ENCODE data around the gene PRKAG3. TPM values are rescaled to one million over a fixed set of nuclear protein-coding genes. Genes with fewer than 3 reads are reported as not detected.
"Not testable (repeated sequence)": the region's sequence is repeated elsewhere in the genome, so short reads cannot be mapped to it uniquely, and the experiment has no call there.

PRKAG3 gene
- total and polyA plus RNA-seq, 2 donors from 2014 or later = not detected

GRCh38 chr2:218849721-218850120 is 18.1 kb upstream of the PRKAG3 start:
- FAIRE-seq = no peak
- DNase-seq = no peak

GRCh38 chr2:218846963-218847362 is 15.4 kb upstream of the PRKAG3 start:
- FAIRE-seq; H3K36me3 ChIP-seq (ENCODE audit: control insufficient read depth in 2 of 3, insufficient read depth in 3 of 3, low read length in 3 of 3); H3K27ac ChIP-seq (ENCODE audit: low read depth in 2 of 2, low read length in 2 of 2); intact Hi-C loops (cut with DNase I); H3K9ac ChIP-seq (ENCODE audit: low read length in 3 of 3); H3K9me3 ChIP-seq (ENCODE audit: control insufficient read depth in 2 of 3, insufficient read depth in 1 of 3, low read length in 3 of 3); H3K4me1 ChIP-seq (ENCODE audit: control insufficient read depth in 2 of 3, insufficient read depth in 2 of 3, low read depth in 1 of 3, low read length in 3 of 3); H3K27me3 ChIP-seq (ENCODE audit: control insufficient read depth, insufficient read depth, low read length); H3K4me3 ChIP-seq (ENCODE audit: low read length in 3 of 3): not testable (repeated sequence)
- peak in 1 of 5 donors; percentile 26 for DNase-seq

More at GRCh38 chr2:218849721-218850120, 18.1 kb upstream of the PRKAG3 start:
- H3K9ac ChIP-seq (ENCODE audit: low read length in 3 of 3) = no peak overlapping the region
- H3K4me3 ChIP-seq (ENCODE audit: low read length in 3 of 3) = no peak overlapping the region
- TF ChIP-seq CTCF (IDR thresholded peaks at IDR 0.05; ENCODE audit: borderline replicate concordance, extremely low read depth, insufficient read depth) = no peak
- H3K4me1 ChIP-seq (ENCODE audit: control insufficient read depth in 2 of 3, insufficient read depth in 2 of 3, low read depth in 1 of 3, low read length in 3 of 3) = no peaks in the 10 kb centered on the region
- H3K27me3 ChIP-seq (ENCODE audit: control insufficient read depth, insufficient read depth, low read length) = peaks cover 9% of the 10 kb centered on the region
- H3K36me3 ChIP-seq (ENCODE audit: control insufficient read depth in 2 of 3, insufficient read depth in 3 of 3, low read length in 3 of 3) = no peaks in the 10 kb centered on the region
- H3K9me3 ChIP-seq (ENCODE audit: control insufficient read depth in 2 of 3, insufficient read depth in 1 of 3, low read length in 3 of 3) = no peaks in the 10 kb centered on the region
- H3K27ac ChIP-seq (ENCODE audit: low read depth in 2 of 2, low read length in 2 of 2) = no peak overlapping the region
- intact Hi-C loops (cut with DNase I) = no loop called here

GRCh38 chr2:218844334-218844733 is 12.7 kb upstream of the PRKAG3 start:
- intact Hi-C loops (cut with DNase I); H3K27me3 ChIP-seq (ENCODE audit: control insufficient read depth, insufficient read depth, low read length); FAIRE-seq; DNase-seq; H3K9me3 ChIP-seq (ENCODE audit: control insufficient read depth in 2 of 3, insufficient read depth in 1 of 3, low read length in 3 of 3); H3K36me3 ChIP-seq (ENCODE audit: control insufficient read depth in 2 of 3, insufficient read depth in 3 of 3, low read length in 3 of 3); H3K27ac ChIP-seq (ENCODE audit: low read depth in 2 of 2, low read length in 2 of 2); H3K9ac ChIP-seq (ENCODE audit: low read length in 3 of 3); H3K4me3 ChIP-seq (ENCODE audit: low read length in 3 of 3); H3K4me1 ChIP-seq (ENCODE audit: control insufficient read depth in 2 of 3, insufficient read depth in 2 of 3, low read depth in 1 of 3, low read length in 3 of 3): not testable (repeated sequence)

- intact Hi-C loops (cut with DNase I) = no loop called here
- peaks cover 0 to 5% (median 0%) of the 10 kb centered on the region in 3 donors for H3K9me3 ChIP-seq (ENCODE audit: control insufficient read depth in 2 of 3, insufficient read depth in 1 of 3, low read length in 3 of 3)
- no peaks in the 10 kb centered on the region for H3K36me3 ChIP-seq (ENCODE audit: control insufficient read depth in 2 of 3, insufficient read depth in 3 of 3, low read length in 3 of 3)
- H3K27ac ChIP-seq (ENCODE audit: low read depth in 2 of 2, low read length in 2 of 2) = no peak overlapping the region
- no peak for TF ChIP-seq CTCF (IDR thresholded peaks at IDR 0.05; ENCODE audit: borderline replicate concordance, extremely low read depth, insufficient read depth)
- DNase-seq (no peak), FAIRE-seq (no peak)
- no peaks in the 10 kb centered on the region for H3K27me3 ChIP-seq (ENCODE audit: control insufficient read depth, insufficient read depth, low read length)
- no peak overlapping the region for H3K4me3 ChIP-seq (ENCODE audit: low read length in 3 of 3)
- no peak overlapping the region for H3K9ac ChIP-seq (ENCODE audit: low read length in 3 of 3)
- no peaks in the 10 kb centered on the region for H3K4me1 ChIP-seq (ENCODE audit: control insufficient read depth in 2 of 3, insufficient read depth in 2 of 3, low read depth in 1 of 3, low read length in 3 of 3)
These were observed 8.3 kb upstream of the PRKAG3 start for GRCh38 chr2:218839888-218840287.

GRCh38 chr2:218839430-218839829 is 7.8 kb upstream of the PRKAG3 start:
- DNase-seq = no peak
- Histone ChIP-seq H3K27me3 (ENCODE audit: control insufficient read depth, insufficient read depth, low read length) (no peaks in the 10 kb centered on the region), H3K36me3 (ENCODE audit: control insufficient read depth in 2 of 3, insufficient read depth in 3 of 3, low read length in 3 of 3) (no peaks in the 10 kb centered on the region), H3K4me1 (ENCODE audit: control insufficient read depth in 2 of 3, insufficient read depth in 2 of 3, low read depth in 1 of 3, low read length in 3 of 3) (peaks cover 0 to 2% (median 0%) of the 10 kb centered on the region in 3 donors), H3K9ac (ENCODE audit: low read length in 3 of 3) (no peak overlapping the region), H3K27ac (ENCODE audit: low read depth in 2 of 2, low read length in 2 of 2) (no peak overlapping the region), H3K9me3 (ENCODE audit: control insufficient read depth in 2 of 3, insufficient read depth in 1 of 3, low read length in 3 of 3) (peaks cover 0 to 5% (median 0%) of the 10 kb centered on the region in 3 donors), H3K4me3 (ENCODE audit: low read length in 3 of 3) (no peak overlapping the region)
- TF ChIP-seq CTCF (IDR thresholded peaks at IDR 0.05; ENCODE audit: borderline replicate concordance, extremely low read depth, insufficient read depth) = no peak
- intact Hi-C loops (cut with DNase I) = no loop called here
- FAIRE-seq = no peak

Measured in kidney (tissue), 14 donors.